Transverse colon (tissue), 4 donors: ENCODE results near the gene MED26. TPM values are rescaled to one million over a fixed set of nuclear protein-coding genes. Genes with fewer than 3 reads are reported as not detected.
A peak's percentile ranks its signal among the peaks of the same experiment; 100 is the strongest.

ENCODE experiments used
- DNase-seq: peaks from one replicate; pipeline ENCODE4 v3.0.0-alpha.2; 2019
- H3K27ac ChIP-seq, 4 donors: fragments of 200-600 bp; sonication (generic); 2 replicates each; pipeline ENCODE4 v1.5.1; 2016 to 2018; ENCODE audit warnings: inconsistent platforms in 4 of 4
- H3K27me3 ChIP-seq: fragments of 200-600 bp; sonication (generic); 2 replicates; pipeline ENCODE4 v1.5.1; 2017; ENCODE audit warnings: inconsistent platforms
- H3K36me3 ChIP-seq, 4 donors: fragments of 200-600 bp; sonication (generic); 2 replicates each; pipeline ENCODE4 v1.5.1; 2017 to 2019; ENCODE audit warnings: inconsistent platforms in 4 of 4
- H3K4me1 ChIP-seq, 4 donors: fragments of 200-600 bp; sonication (generic); 2 replicates each; pipeline ENCODE4 v1.5.1; 2017 to 2020; ENCODE audit warnings: inconsistent platforms in 4 of 4
- H3K4me3 ChIP-seq, 4 donors: fragments of 200-600 bp; sonication (generic); 1 replicate in 1 of 4; 2 replicates in 3 of 4; pipeline versions ENCODE4 v1.5.1 to v1.6.1; 2017 to 2019; ENCODE audit warnings: inconsistent platforms in 4 of 4
- H3K9me3 ChIP-seq, 2 donors: fragments of 200-600 bp; sonication (generic); 2 replicates each; pipeline ENCODE4 v1.5.1; 2017 to 2019; ENCODE audit warnings: inconsistent platforms in 2 of 2
- EP300 ChIP-seq: sonication (generic); formaldehyde crosslinking; IDR thresholded peaks from one replicate; pipeline ENCODE4 v1.6.1; 2017; ENCODE audit warnings: antibody characterized with exemption, low read depth
- POLR2A ChIP-seq: fragments of 450-650 bp; IDR thresholded peaks from one replicate; pipeline ENCODE4 v1.6.1; 2016; ENCODE audit warnings: antibody characterized with exemption, mild to moderate bottlenecking, moderate library complexity
- POLR2AphosphoS5 ChIP-seq, 3 donors: sonication (generic); formaldehyde crosslinking; IDR thresholded peaks; one replicate each; pipeline ENCODE4 v1.6.1; 2016; ENCODE audit warnings: antibody characterized with exemption in 3 of 3
- WGBS, 2 donors: methylation state at CpG; one replicate each; pipeline ENCODE4 v1.1.5; 2018; ENCODE audit warnings: low coverage in 1 of 2; 5-methylcytosine and 5-hydroxymethylcytosine counted together
- in situ Hi-C, 4 donors: fragments of 200-750 bp; cut with MboI; loops; one replicate each; pipeline versions ENCODE4 v1.15.0 to v1.15.1; 2017; ENCODE audit warnings: low sequenced_read_pairs in 3 of 4, low pct_ligation_motif_present in 1 of 4, low pct_unique_long_range_greater_than_20kb in 1 of 4
- intact Hi-C: fragments of 100-400 bp; cut with DNase I; formaldehyde crosslinking; loops from one replicate; pipeline ENCODE4 v1.15.1; 2023; ENCODE audit warnings: low total_unique reads
- total RNA-seq, 4 donors: library from RNA; depleted of rRNA; stranded (reverse); fragments of >200 nt; gene quantifications; one replicate each; pipeline ENCODE4 v1.1.0, GENCODE V29; 2016
- TF ChIP-seq, protein P1 (sequence below), 5 experiments: fragments of 200-600 bp in 3 of 5; fragments of 450-650 bp in 2 of 5; sonication (generic) in 3 of 5; IDR thresholded peaks; 1 replicate in 2 of 5; 2 replicates in 3 of 5; pipeline ENCODE4 v1.5.1; 2016 to 2017; ENCODE audit warnings: antibody characterized with exemption in 5 of 5, inconsistent platforms in 3 of 5, mild to moderate bottlenecking in 2 of 5, moderate library complexity in 1 of 5

MED26 gene
- total RNA-seq, 4 donors from 2014 or later = 7.8 to 15.0 (median 9.5) TPM

GRCh38 chr19:16638666-16639065, 10.7 kb upstream of the MED26 start:
- H3K36me3 ChIP-seq = peaks cover 0 to 33% (median 15%) of the 10 kb centered on the region in 4 donors
- no peak overlapping the region for H3K27ac ChIP-seq
- TF ChIP-seq EP300 = no peak
- no peak for TF ChIP-seq POLR2A
- TF ChIP-seq POLR2AphosphoS5 (IDR thresholded peaks at IDR 0.05) = no peak
- TF ChIP-seq, protein P1, sequence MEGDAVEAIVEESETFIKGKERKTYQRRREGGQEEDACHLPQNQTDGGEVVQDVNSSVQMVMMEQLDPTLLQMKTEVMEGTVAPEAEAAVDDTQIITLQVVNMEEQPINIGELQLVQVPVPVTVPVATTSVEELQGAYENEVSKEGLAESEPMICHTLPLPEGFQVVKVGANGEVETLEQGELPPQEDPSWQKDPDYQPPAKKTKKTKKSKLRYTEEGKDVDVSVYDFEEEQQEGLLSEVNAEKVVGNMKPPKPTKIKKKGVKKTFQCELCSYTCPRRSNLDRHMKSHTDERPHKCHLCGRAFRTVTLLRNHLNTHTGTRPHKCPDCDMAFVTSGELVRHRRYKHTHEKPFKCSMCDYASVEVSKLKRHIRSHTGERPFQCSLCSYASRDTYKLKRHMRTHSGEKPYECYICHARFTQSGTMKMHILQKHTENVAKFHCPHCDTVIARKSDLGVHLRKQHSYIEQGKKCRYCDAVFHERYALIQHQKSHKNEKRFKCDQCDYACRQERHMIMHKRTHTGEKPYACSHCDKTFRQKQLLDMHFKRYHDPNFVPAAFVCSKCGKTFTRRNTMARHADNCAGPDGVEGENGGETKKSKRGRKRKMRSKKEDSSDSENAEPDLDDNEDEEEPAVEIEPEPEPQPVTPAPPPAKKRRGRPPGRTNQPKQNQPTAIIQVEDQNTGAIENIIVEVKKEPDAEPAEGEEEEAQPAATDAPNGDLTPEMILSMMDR (IDR thresholded peaks at IDR 0.05) = no peak
- no peaks in the 10 kb centered on the region for H3K4me1 ChIP-seq
- intact Hi-C loops = no loop called here
- 100% methylated on average over 1 of the region's 1 CpG for WGBS, 2 donors
- H3K4me3 ChIP-seq = no peak overlapping the region
- DNase-seq = no peak
- in situ Hi-C loops = no loop called here
- H3K9me3 ChIP-seq = no peaks in the 10 kb centered on the region
- H3K27me3 ChIP-seq = no peaks in the 10 kb centered on the region

DNA sequence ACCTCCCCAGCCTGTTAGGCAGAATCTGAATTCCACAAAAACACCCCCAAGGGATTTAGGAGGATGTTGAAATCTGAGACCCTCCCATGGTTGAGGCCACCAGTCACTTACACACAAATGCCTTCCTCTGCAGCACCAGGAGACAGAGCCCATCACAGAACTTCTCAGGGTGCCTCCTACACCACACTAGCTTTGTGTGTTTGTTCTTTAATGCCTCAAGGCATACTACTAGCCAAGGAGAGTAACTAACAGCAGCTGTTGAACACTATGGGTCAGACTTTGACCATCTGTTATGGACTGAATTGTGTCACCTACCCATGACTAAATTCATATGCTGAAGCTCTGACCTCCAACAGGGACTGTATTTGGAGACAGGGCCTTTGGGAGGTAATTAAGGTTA, 9.5 kb upstream of the MED26 start:
- in situ Hi-C loops = no loop called here
- DNase-seq = no peak
- Histone ChIP-seq H3K4me1 (no peaks in the 10 kb centered on the region), H3K9me3 (no peaks in the 10 kb centered on the region), H3K27ac (no peak overlapping the region), H3K36me3 (peaks cover 0 to 29% (median 9%) of the 10 kb centered on the region in 4 donors), H3K4me3 (no peak overlapping the region), H3K27me3 (no peaks in the 10 kb centered on the region)
- intact Hi-C loops = no loop called here
- TF ChIP-seq POLR2AphosphoS5 (IDR thresholded peaks at IDR 0.05) (no peak), EP300 (no peak), POLR2A (no peak)
- TF ChIP-seq, protein P1 (IDR thresholded peaks at IDR 0.05) = no peak

- peaks cover 0 to 17% (median 4%) of the 10 kb centered on the region in 4 donors for H3K36me3 ChIP-seq
- intact Hi-C loops = no loop called here
- no peaks in the 10 kb centered on the region for H3K9me3 ChIP-seq
- no peak for TF ChIP-seq POLR2A
- TF ChIP-seq POLR2AphosphoS5 (IDR thresholded peaks at IDR 0.05) = no peak
- TF ChIP-seq, protein P1 (IDR thresholded peaks at IDR 0.05) = no peak
- no peak for TF ChIP-seq EP300
- no peak for DNase-seq
- H3K27me3 ChIP-seq = no peaks in the 10 kb centered on the region
- H3K4me3 ChIP-seq = no peak overlapping the region
- in situ Hi-C loops = no loop called here
- H3K27ac ChIP-seq = no peak overlapping the region
- WGBS, 2 donors = 68 to 92% methylated on average over 4 to 6 of the region's 6 CpGs
- H3K4me1 ChIP-seq = peaks cover 11 to 20% (median 19%) of the 10 kb centered on the region in 4 donors
Measured at GRCh38 chr19:16631465-16631864, 3.5 kb upstream of the MED26 start.

DNA sequence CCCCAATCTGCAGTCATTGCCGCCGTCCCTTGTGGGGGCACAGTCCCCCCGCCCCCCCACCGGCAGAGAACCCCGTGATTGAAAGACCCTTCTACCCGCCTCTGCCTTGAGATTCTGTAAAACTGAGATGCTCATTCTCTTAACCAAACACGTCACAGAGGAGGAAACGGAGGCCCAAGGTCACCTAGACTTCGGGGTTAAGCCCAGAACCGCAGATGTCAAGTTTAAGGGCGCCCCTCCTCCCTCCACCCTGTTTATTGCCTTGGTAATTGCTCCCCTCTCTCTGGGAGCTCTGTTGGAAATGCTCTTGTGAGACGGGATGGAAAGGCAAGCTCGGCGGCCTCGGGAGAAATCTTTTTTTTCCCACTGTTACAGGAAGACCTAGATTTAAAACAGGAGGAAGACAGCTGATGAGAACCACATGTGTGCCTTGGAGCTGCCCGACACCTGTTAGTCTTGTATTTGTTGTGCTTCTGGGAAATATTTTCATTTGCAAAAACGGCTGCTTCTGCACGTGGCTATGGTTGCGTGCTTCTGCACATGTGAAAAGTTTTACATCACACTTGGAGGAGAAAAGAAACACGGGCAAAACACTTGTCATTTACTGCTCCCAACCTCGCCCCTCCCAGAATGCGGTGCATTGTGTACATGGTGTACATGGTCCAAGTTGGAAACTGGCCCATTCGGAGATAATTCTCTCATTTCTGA, 1.1 kb upstream of the MED26 start:
- intact Hi-C loops = loop anchor here (10.0 kb wide), 1 partner anchor 54 kb away; the partner anchor contains the start of gene SLC35E1
- in situ Hi-C loops = no loop called here
- Histone ChIP-seq H3K4me1 (peaks cover 20 to 33% (median 27%) of the 10 kb centered on the region in 4 donors), H3K4me3 (peak overlapping the region; percentile 86 to 100 (median 99)), H3K36me3 (peaks cover 0 to 14% (median 4%) of the 10 kb centered on the region in 4 donors), H3K27ac (peak overlapping the region; percentile 93 to 100 (median 96)), H3K9me3 (no peaks in the 10 kb centered on the region), H3K27me3 (no peaks in the 10 kb centered on the region)
- TF ChIP-seq POLR2A (no peak), POLR2AphosphoS5 (IDR thresholded peaks at IDR 0.05) (peak; percentile 39 to 62 (median 42))
- 4 to 7% methylated on average over 6 to 23 of the region's 23 CpGs for WGBS, 2 donors
- peak; percentile 65 for DNase-seq
